HG03159 (cell line): ENCODE measurements around the gene OPN1LW.
"Not testable (repeated sequence)": the region's sequence is repeated elsewhere in the genome, so short reads cannot be mapped to it uniquely, and the experiment has no call there.

Experiments used
- ATAC-seq: cut with Tn5 transposase; IDR thresholded peaks from one replicate; pipeline ENCODE4 v1.9.1; 2021; ENCODE audit warnings: mild to moderate bottlenecking, moderate library complexity; ENCODE audit not compliant: unreplicated experiment

The OPN1LW gene

GRCh38 chrX:154144010-154144409, at the start of gene OPN1LW:
Gene OPN1LW, plus strand, starts transcription at chrX:154144243. Its CDS starts 41 bp downstream, at chrX:154144284.
- not testable (repeated sequence) for ATAC-seq

GRCh38 chrX:154094833-154095232, 49.2 kb upstream of the OPN1LW start:
- no peak for ATAC-seq

GRCh38 chrX:154096140-154097002, 47.7 kb upstream of the OPN1LW start:
- no peak for ATAC-seq

GRCh38 chrX:154097003-154097588, 46.9 kb upstream of the OPN1LW start:
- peak; percentile 28 for ATAC-seq

GRCh38 chrX:154097589-154098541, 46.2 kb upstream of the OPN1LW start, which contains the start of gene MECP2:
Gene MECP2, minus strand, starts transcription at chrX:154097717.
- ATAC-seq: peak; percentile 86

GRCh38 chrX:154098551-154098950, 45.5 kb upstream of the OPN1LW start:
- ATAC-seq: no peak

- no peak for ATAC-seq
These were observed 30.3 kb upstream of the OPN1LW start for GRCh38 chrX:154113729-154114128.

GRCh38 chrX:154114652-154115051, 29.4 kb upstream of the OPN1LW start:
- ATAC-seq: no peak

- ATAC-seq: no peak
These were observed 29.0 kb upstream of the OPN1LW start for GRCh38 chrX:154115071-154115470.

GRCh38 chrX:154115750-154116149, 28.3 kb upstream of the OPN1LW start:
- no peak for ATAC-seq

- no peak for ATAC-seq
These were observed 27.4 kb upstream of the OPN1LW start for GRCh38 chrX:154116426-154117211.

GRCh38 chrX:154117566-154117965, 26.5 kb upstream of the OPN1LW start:
- ATAC-seq: no peak

GRCh38 chrX:154120567-154120966, 23.5 kb upstream of the OPN1LW start:
- no peak for ATAC-seq

GRCh38 chrX:154121207-154121606, 22.8 kb upstream of the OPN1LW start:
- no peak for ATAC-seq

GRCh38 chrX:154121961-154122360, 22.1 kb upstream of the OPN1LW start:
- ATAC-seq: no peak

- ATAC-seq: no peak
These were observed 20.5 kb upstream of the OPN1LW start for GRCh38 chrX:154123241-154124219.

- no peak for ATAC-seq
These were observed 18.5 kb upstream of the OPN1LW start for GRCh38 chrX:154125391-154126040.

GRCh38 chrX:154126101-154126500, 17.9 kb upstream of the OPN1LW start:
- no peak for ATAC-seq

GRCh38 chrX:154131955-154132354, 12.1 kb upstream of the OPN1LW start:
- no peak for ATAC-seq
